Measurements from ENCODE around the gene FAT4. TPM values are rescaled to one million over a fixed set of nuclear protein-coding genes. Genes with fewer than 3 reads are reported as not detected.

The FAT4 gene
- total RNA-seq, 1 experiment from 2014 or later: 12.3 TPM

DNA sequence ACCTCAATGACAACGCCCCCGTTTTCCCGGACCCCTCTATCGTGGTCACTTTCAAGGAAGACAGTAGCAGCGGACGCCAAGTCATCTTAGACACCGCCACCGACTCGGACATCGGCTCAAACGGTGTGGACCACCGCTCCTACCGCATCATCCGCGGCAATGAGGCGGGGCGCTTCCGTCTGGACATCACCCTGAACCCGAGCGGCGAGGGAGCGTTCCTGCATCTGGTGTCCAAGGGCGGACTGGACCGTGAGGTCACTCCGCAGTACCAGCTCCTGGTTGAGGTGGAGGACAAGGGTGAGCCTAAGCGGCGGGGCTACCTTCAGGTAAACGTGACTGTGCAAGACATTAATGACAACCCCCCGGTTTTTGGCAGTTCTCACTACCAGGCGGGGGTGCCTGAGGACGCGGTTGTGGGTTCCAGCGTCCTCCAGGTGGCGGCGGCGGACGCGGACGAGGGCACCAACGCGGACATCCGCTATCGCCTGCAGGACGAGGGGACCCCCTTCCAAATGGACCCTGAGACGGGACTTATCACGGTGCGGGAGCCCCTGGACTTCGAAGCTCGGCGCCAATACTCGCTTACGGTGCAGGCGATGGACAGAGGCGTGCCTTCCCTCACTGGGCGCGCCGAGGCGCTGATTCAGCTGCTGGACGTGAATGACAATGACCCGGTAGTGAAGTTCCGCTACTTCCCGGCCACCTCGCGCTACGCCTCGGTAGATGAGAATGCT, 2.2 kb downstream of the FAT4 start:
- no peak for DNase-seq (ENCODE audit: extremely low read depth, low read depth)

DNA sequence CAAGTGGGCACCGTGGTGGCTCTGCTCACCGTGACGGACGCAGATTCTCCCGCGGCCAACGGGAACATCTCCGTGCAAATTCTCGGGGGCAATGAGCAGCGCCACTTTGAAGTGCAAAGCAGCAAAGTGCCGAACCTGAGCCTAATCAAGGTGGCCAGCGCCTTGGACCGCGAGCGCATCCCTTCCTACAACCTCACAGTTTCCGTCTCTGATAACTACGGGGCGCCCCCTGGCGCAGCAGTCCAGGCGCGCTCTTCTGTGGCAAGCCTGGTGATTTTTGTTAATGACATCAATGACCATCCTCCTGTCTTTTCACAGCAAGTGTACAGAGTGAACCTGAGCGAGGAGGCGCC, 2.7 kb downstream of the FAT4 start:
- no peak for DNase-seq (ENCODE audit: extremely low read depth, low read depth)

- no peak for DNase-seq (ENCODE audit: extremely low read depth, low read depth)
These were observed 4.6 kb downstream of the FAT4 start for GRCh38 chr4:125319311-125319710.

DNA sequence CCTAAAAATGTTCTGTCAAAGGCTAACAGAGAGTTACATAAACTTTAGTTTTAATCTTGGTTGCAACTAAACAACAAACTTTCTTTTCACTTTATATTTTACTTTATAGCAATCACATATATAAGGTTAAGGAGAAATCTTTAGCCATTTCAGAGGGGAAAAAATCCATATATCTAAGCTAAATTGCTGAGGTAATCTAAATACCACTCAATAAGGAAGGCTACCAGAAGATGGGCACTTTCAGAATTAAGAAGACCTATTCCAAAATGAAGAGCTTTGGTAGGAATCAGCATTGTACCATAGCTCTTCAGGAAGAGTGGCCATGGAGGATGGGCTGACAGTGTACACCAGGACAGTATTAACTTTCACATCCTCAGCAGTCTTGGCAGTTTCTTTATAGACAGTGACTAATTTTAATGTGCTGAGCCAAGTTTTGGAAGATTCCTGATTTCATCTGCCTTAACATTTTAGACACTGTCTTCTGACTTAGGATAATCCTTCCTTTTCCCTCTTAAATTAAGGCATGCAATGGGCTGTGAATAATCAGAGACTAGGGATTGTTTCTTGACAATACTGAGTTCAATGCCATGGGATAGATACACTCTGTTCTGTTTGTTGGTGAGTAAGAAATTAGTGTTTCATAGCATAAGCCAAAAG, 7.1 kb downstream of the FAT4 start:
- DNase-seq (ENCODE audit: extremely low read depth, low read depth): no peak

GRCh38 chr4:125322366-125322730, 7.6 kb downstream of the FAT4 start:
- DNase-seq (ENCODE audit: extremely low read depth, low read depth): no peak

GRCh38 chr4:125323654-125324053, 8.9 kb downstream of the FAT4 start:
- no peak for DNase-seq (ENCODE audit: extremely low read depth, low read depth)

- DNase-seq (ENCODE audit: extremely low read depth, low read depth): no peak
These were observed 11.0 kb downstream of the FAT4 start for GRCh38 chr4:125325733-125326132.

DNA sequence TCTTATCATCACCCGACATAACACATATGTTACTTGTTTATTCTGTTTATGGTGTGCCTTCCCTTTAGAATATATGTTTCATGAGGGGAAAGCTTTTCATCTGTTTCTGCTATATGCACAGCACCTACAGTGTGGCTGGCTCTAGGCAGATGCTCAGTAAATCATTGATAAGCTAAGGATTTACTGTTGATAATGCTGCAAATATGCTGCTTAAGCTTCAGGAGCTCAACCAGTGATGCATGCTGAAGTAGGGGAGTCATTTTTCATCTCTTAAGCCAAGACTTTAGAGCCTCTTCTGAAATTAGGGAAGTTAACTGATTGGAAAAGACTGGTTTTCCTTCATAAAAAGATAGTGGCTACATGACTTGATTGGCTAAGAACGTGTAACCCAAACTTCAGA, 16.4 kb downstream of the FAT4 start:
- no peak for DNase-seq (ENCODE audit: extremely low read depth, low read depth)

- no peak for DNase-seq (ENCODE audit: extremely low read depth, low read depth)
These were observed 20.2 kb downstream of the FAT4 start for GRCh38 chr4:125334926-125335325.

DNA sequence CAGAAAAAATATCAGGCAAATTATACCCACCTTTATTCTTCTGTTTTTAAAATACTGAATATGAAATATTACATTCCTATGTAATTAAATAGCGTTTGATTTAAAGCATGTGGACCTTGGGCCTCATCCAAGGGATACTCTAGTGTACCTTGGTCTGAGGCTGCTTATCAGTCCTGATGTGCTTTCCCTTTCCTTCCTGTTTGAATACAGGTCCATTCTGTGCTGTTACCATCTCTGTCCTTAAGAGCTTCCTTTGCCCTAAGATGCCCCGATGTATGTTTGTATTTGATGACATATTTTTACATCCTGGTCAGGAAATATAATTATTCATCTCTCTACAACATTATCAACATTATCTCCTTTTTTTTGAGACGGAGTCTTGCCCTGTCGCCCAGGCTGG, 24.1 kb downstream of the FAT4 start:
- DNase-seq (ENCODE audit: extremely low read depth, low read depth): no peak

- DNase-seq (ENCODE audit: extremely low read depth, low read depth): no peak
These were observed 29.4 kb downstream of the FAT4 start for GRCh38 chr4:125344198-125344597.

DNA sequence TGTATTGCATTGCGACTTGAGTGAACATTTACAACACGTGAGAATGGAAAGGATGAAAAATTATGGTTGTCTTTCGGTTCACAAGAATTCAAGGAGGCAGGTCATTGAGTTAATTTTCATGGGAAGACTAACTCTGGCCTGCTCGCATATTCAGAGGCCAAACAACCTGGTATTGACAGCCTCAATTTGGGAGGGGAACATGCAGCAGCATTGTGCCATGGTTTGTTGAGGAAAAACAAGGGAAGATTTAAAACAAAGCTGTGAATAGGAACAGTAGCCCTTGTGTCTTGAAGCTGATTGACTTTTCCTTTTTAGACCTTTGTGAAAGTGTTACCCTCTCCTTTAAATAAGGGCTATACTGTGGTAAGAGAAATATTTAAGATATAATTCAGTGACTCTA, 31.9 kb downstream of the FAT4 start:
- no peak for DNase-seq (ENCODE audit: extremely low read depth, low read depth)

GRCh38 chr4:125350470-125351135, 35.8 kb downstream of the FAT4 start:
- no peak for DNase-seq (ENCODE audit: extremely low read depth, low read depth)

- DNase-seq (ENCODE audit: extremely low read depth, low read depth): no peak
These were observed 37.8 kb downstream of the FAT4 start for GRCh38 chr4:125352521-125352920.

DNA sequence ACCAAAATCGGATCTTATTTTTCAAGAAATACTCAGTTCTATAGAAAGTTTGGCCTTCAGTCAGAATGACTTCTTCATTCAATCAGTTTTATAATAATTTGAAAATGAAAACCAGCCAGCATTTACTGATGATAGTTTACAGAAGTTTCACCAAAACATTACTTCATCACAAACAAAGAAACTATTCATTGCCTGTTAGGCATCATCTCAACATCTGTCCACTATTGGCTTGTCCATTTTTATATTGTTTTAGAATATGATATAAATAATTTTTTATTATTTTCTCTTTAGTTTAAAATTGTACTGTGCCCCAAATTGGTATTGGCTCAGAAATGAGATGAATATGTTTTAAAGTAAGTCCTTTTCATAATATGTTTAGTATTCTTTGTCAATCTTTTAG, 38.4 kb downstream of the FAT4 start:
- no peak for DNase-seq (ENCODE audit: extremely low read depth, low read depth)

DNA sequence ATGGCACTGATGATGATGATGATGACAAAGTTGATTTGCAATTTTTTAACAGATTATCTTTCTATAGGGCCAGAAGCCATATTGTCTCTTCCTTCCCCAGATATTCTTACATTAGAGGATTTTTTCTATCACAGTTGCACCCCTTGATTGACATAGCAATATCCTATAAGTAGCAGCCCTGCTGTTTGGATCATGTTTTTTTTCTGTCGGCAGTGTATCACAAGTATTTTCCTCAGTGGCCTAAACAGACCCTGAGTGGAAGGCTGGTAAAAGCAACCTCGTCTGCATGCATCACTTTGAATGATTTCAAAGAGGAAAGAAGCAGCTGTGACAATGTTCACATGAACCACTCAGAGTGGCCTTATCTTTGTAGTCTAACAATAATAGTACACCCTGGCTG, 41.0 kb downstream of the FAT4 start:
- DNase-seq (ENCODE audit: extremely low read depth, low read depth): no peak

- no peak for DNase-seq (ENCODE audit: extremely low read depth, low read depth)
These were observed 42.9 kb downstream of the FAT4 start for GRCh38 chr4:125357675-125358074.

DNA sequence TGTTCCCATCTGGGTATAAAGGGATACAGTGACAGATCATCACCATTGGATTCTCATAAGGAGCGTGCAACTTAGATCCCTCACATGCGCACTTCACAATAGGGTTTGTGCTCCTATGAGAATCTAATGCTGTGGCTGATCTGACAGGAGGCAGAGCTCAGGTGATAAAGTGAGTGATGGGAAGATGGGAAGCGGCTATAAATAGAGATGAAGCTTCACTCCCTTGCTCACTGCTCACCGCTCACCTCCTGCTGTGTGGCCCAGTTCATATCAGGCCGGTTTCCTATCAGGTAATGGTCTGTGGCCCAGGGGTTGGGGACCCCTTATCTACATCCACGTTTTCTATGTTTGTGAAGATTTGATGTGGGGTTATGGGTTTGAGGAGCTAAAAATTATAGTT, 43.7 kb downstream of the FAT4 start:
- no peak for DNase-seq (ENCODE audit: extremely low read depth, low read depth)

GRCh38 chr4:125359363-125359762, 44.6 kb downstream of the FAT4 start:
- DNase-seq (ENCODE audit: extremely low read depth, low read depth): no peak

- DNase-seq (ENCODE audit: extremely low read depth, low read depth): no peak
These were observed 45.3 kb downstream of the FAT4 start for GRCh38 chr4:125359960-125360634.

GRCh38 chr4:125360727-125361126, 46.0 kb downstream of the FAT4 start:
- DNase-seq (ENCODE audit: extremely low read depth, low read depth): no peak

Data from NCI-H460 (cell line).